GM19240 (cell line): Measurements from ENCODE around the gene ARID5B.

Experiments used
- DNase-seq: peaks from one replicate; pipeline ENCODE4 v3.0.0; 2011; ENCODE audit warnings: low spot score; ENCODE audit not compliant: insufficient read length

Gene ARID5B

GRCh38 chr10:62095181-62096122 lies 194.0 kb downstream of the ARID5B start:
- DNase-seq = no peak

GRCh38 chr10:62096256-62096933 lies 194.9 kb downstream of the ARID5B start:
- no peak for DNase-seq

- no peak for DNase-seq
These were observed 197.0 kb downstream of the ARID5B start for GRCh38 chr10:62098278-62099121.

GRCh38 chr10:62099299-62099698 lies 197.8 kb downstream of the ARID5B start:
- no peak for DNase-seq

GRCh38 chr10:62103857-62104256 lies 202.4 kb downstream of the ARID5B start:
- DNase-seq = no peak

GRCh38 chr10:62106929-62107519 lies 205.5 kb downstream of the ARID5B start:
- no peak for DNase-seq

- no peak for DNase-seq
These were observed 207.5 kb downstream of the ARID5B start for GRCh38 chr10:62108759-62109586.

- no peak for DNase-seq
These were observed 208.2 kb downstream of the ARID5B start for GRCh38 chr10:62109587-62110293.

- no peak for DNase-seq
These were observed 210.8 kb downstream of the ARID5B start for GRCh38 chr10:62112300-62112699.

GRCh38 chr10:62112963-62113362 lies 211.5 kb downstream of the ARID5B start:
- no peak for DNase-seq

- DNase-seq = no peak
These were observed 212.2 kb downstream of the ARID5B start for GRCh38 chr10:62113680-62114079.

GRCh38 chr10:62115321-62115720 lies 213.8 kb downstream of the ARID5B start:
- DNase-seq = no peak

GRCh38 chr10:62115842-62116241 lies 214.3 kb downstream of the ARID5B start:
- DNase-seq = no peak

- no peak for DNase-seq
These were observed 215.4 kb downstream of the ARID5B start for GRCh38 chr10:62116896-62117295.

- DNase-seq = no peak
These were observed 219.7 kb downstream of the ARID5B start for GRCh38 chr10:62121187-62121530.

- DNase-seq = no peak
These were observed 226.5 kb downstream of the ARID5B start for GRCh38 chr10:62127975-62128374.

- DNase-seq = no peak
These were observed 229.4 kb downstream of the ARID5B start for GRCh38 chr10:62130948-62131347.

GRCh38 chr10:62131724-62132123 lies 230.2 kb downstream of the ARID5B start:
- DNase-seq = no peak

- no peak for DNase-seq
These were observed 232.1 kb downstream of the ARID5B start for GRCh38 chr10:62133618-62134017.

GRCh38 chr10:62136931-62137330 lies 235.4 kb downstream of the ARID5B start:
- no peak for DNase-seq
